K562 (cell line): ENCODE measurements around the gene IL6R. TPM values are rescaled to one million over a fixed set of nuclear protein-coding genes. Genes with fewer than 3 reads are reported as not detected.
A peak's percentile ranks its signal among the peaks of the same experiment; 100 is the strongest.

Experiments used
- ATAC-seq: fragments of 200-7000 bp; cut with Tn5 transposase; 3 replicates; pipeline ENCODE4 v1.9.1; 2020; ENCODE audit warnings: moderate library complexity
- BruUV-seq: library from RNA; stranded (reverse); fragments of 400-500 nt; replicated peaks from 2 replicates; lab custom pipeline; 2021; lab: Mats Ljungman, UMichigan
- CTCF ChIA-PET: fragments of 300-600 bp; formaldehyde crosslinking; extraction: SDS; loops from one replicate; lab custom pipeline; 2021; ENCODE audit warnings: low intra/inter-chr PET ratio; lab: Yijun Ruan, JAX
- POLR2A ChIA-PET: fragments of 300-600, 350-650 bp; sonication (Branson Sonifier 250); formaldehyde crosslinking; extraction: SDS; loops from one replicate; lab custom pipeline; 2021; ENCODE audit warnings: antibody characterized with exemption, inconsistent platforms; lab: Yijun Ruan, JAX
- DNase-seq, 4 experiments: peaks; one replicate each; pipeline versions ENCODE4 v3.0.0 to v3.0.0-alpha.2; 2011 to 2018; ENCODE audit warnings: low spot score in 3 of 4, mixed read lengths in 3 of 4; ENCODE audit errors: extremely low read depth in 1 of 4
- FAIRE-seq: peaks from 2 replicates; lab custom pipeline; 2011; peaks lifted over from hg19 to GRCh38; lab: Jason Lieb, UNC
- H2AFZ ChIP-seq: 2 replicates; pipeline ENCODE4 v1.6.0; 2011; ENCODE audit warnings: low read depth, low read length, control low read depth, inconsistent platforms
- H3K27ac ChIP-seq: fragments of 200-600 bp; 3 replicates; pipeline ENCODE4 v1.8.0; 2011; ENCODE audit warnings: low read depth, mild to moderate bottlenecking, control low read depth, inconsistent platforms, low read length, moderate library complexity, mixed read lengths; ENCODE audit errors: extremely low read depth
- H3K27me3 ChIP-seq, 2 experiments: fragments of 300-600 bp in 1 of 2; 2 replicates in 1 of 2; 3 replicates in 1 of 2; pipeline versions ENCODE4 v1.6.0 to v1.8.0; 2011; ENCODE audit warnings: inconsistent platforms in 2 of 2, low read length in 2 of 2, mild to moderate bottlenecking in 1 of 2, mixed read lengths in 1 of 2, moderate library complexity in 1 of 2; ENCODE audit not compliant: control insufficient read depth in 2 of 2, insufficient read depth in 2 of 2
- H3K36me3 ChIP-seq: fragments of 300-600 bp; 3 replicates; pipeline ENCODE4 v1.8.0; 2011; ENCODE audit warnings: mild to moderate bottlenecking, low read length, inconsistent platforms; ENCODE audit not compliant: control insufficient read depth, insufficient read depth
- H3K4me1 ChIP-seq, 2 experiments: fragments of 200-600 bp in 1 of 2; replicated peaks in 1 of 2; 2 replicates in 1 of 2; 3 replicates in 1 of 2; pipeline versions ENCODE4 v1.5.1 to v1.8.0; 2011; ENCODE audit warnings: inconsistent platforms in 2 of 2, low read length in 2 of 2, mild to moderate bottlenecking in 1 of 2, mixed read lengths in 1 of 2, moderate library complexity in 1 of 2; ENCODE audit not compliant: control insufficient read depth in 2 of 2, insufficient read depth in 2 of 2
- H3K4me2 ChIP-seq: 2 replicates; pipeline ENCODE4 v1.6.1; 2011; ENCODE audit warnings: low read length, control low read depth, inconsistent platforms, mixed read lengths; ENCODE audit not compliant: insufficient read depth
- H3K4me3 ChIP-seq: fragments of 200-600 bp; sonication (generic), shearing (Covaris generic); 2 replicates; pipeline ENCODE4 v1.5.1; 2016; ENCODE audit warnings: control low read depth, inconsistent platforms
- H3K79me2 ChIP-seq: fragments of 200-600 bp; 3 replicates; pipeline ENCODE4 v1.8.0; 2011; ENCODE audit warnings: low read length, inconsistent platforms; ENCODE audit not compliant: control insufficient read depth, insufficient read depth
- H3K9ac ChIP-seq, 2 experiments: 2 replicates each; pipeline versions ENCODE4 v1.6.0 to v1.6.1; 2011; ENCODE audit warnings: low read depth in 2 of 2, low read length in 2 of 2, control low read depth in 1 of 2, inconsistent platforms in 1 of 2, mild to moderate bottlenecking in 1 of 2, mixed read lengths in 1 of 2; ENCODE audit not compliant: insufficient read depth in 1 of 2
- H3K9me1 ChIP-seq: one replicate; pipeline ENCODE4 v1.6.0; 2011; ENCODE audit warnings: inconsistent platforms, mild to moderate bottlenecking, low read length, moderate library complexity; ENCODE audit not compliant: control insufficient read depth, insufficient read depth
- H3K9me3 ChIP-seq: replicated peaks from 2 replicates; pipeline ENCODE4 v1.5.1; 2011; ENCODE audit warnings: low read depth, low read length, inconsistent platforms; ENCODE audit not compliant: control insufficient read depth, insufficient read depth
- H4K20me1 ChIP-seq: replicated peaks from 2 replicates; pipeline ENCODE4 v1.6.1; 2011; ENCODE audit warnings: low read length, inconsistent platforms, mixed read lengths; ENCODE audit not compliant: control insufficient read depth, insufficient read depth
- CBFA2T3 ChIP-seq: fragments of 450-650 bp; IDR thresholded peaks from 2 replicates; pipeline ENCODE4 v1.6.1; 2017
- CBX8 ChIP-seq: fragments of 200-600 bp; sonication (generic); IDR thresholded peaks from 2 replicates; pipeline ENCODE4 v1.6.1; 2012; ENCODE audit warnings: borderline replicate concordance, mixed run types, low read depth, mild to moderate bottlenecking, moderate library complexity, mixed read lengths, low read length, control low read depth, inconsistent platforms; ENCODE audit not compliant: poor library complexity, severe bottlenecking; ENCODE audit errors: extremely low read depth
- FOS ChIP-seq: IDR thresholded peaks from 3 replicates; pipeline ENCODE4 v1.6.1; 2011; ENCODE audit not compliant: insufficient read length; ENCODE audit errors: extremely low read depth
- FOSL1 ChIP-seq: fragments of 200-800 bp; sonication (Bioruptor generic); conservative IDR thresholded peaks from 2 replicates; pipeline ENCODE4 v1.6.1; 2016; ENCODE audit warnings: missing genetic modification characterization, missing compliant biosample characterization
- HDAC6 ChIP-seq: IDR thresholded peaks from 2 replicates; pipeline ENCODE4 v1.6.1; 2012; ENCODE audit warnings: low read depth, mild to moderate bottlenecking, control low read depth, inconsistent platforms, low read length, moderate library complexity
- IRF9 ChIP-seq: fragments of 450-650 bp; IDR thresholded peaks from 2 replicates; pipeline ENCODE4 v1.6.1; 2016; ENCODE audit warnings: missing biosample characterization, missing genetic modification characterization
- NFIC ChIP-seq: fragments of 450-650 bp; IDR thresholded peaks from 2 replicates; pipeline ENCODE4 v1.6.1; 2017; ENCODE audit warnings: mild to moderate bottlenecking, inconsistent platforms
- SMARCE1 ChIP-seq: fragments of 450-650 bp; IDR thresholded peaks from 2 replicates; pipeline ENCODE4 v1.7.1; 2016; ENCODE audit warnings: mild to moderate bottlenecking
- TBP ChIP-seq: optimal IDR thresholded peaks from 2 replicates; pipeline ENCODE3; 2011; ENCODE audit warnings: low read depth, low read length, improper control_type of control experiment
- THRAP3 ChIP-seq: fragments of 450-650 bp; IDR thresholded peaks from 2 replicates; pipeline ENCODE4 v1.6.1; 2016; ENCODE audit warnings: mild to moderate bottlenecking, inconsistent platforms, borderline replicate concordance
- ZFX ChIP-seq: sonication (generic); formaldehyde crosslinking; IDR thresholded peaks from 2 replicates; pipeline ENCODE4 v1.8.0; 2022; ENCODE audit warnings: mild to moderate bottlenecking, missing genetic modification reagents, moderate library complexity
- ZNF174 ChIP-seq: fragments of 250-450 bp; sonication (Bioruptor Pico); IDR thresholded peaks from 2 replicates; pipeline ENCODE4 v1.4.0; 2020; ENCODE audit warnings: mild to moderate bottlenecking
- WGBS: fragments of 100-300 bp; shearing (Covaris generic); methylation state at CpG from one replicate; pipeline ENCODE4 v1.1.6; 2016; ENCODE audit warnings: low coverage, mixed read lengths; ENCODE audit not compliant: insufficient coverage; ENCODE audit errors: missing lambda C conversion rate; 5-methylcytosine and 5-hydroxymethylcytosine counted together
- in situ Hi-C: fragments of 300-500 bp; cut with MboI; formaldehyde crosslinking; loops from 4 replicates; pipeline ENCODE4 v1.15.0; 2018; ENCODE audit warnings: inconsistent platforms, mixed read lengths
- intact Hi-C: fragments of 100-400 bp; cut with micrococcal nuclease; formaldehyde crosslinking; loops from 2 replicates; pipeline ENCODE4 v1.14.2; 2022
- polyA plus RNA-seq, 8 experiments: library from polyadenylated mRNA; depleted of rRNA in 4 of 8; stranded (reverse) in 5 of 8; unstranded in 3 of 8; fragments of >200 nt; fragmentation: Nextera tagmentation in 2 of 8; fragmentation: Illumina TruSeq in 1 of 8; extraction: Ambion mirVana in 2 of 8; extraction: Trizol in 1 of 8; gene quantifications; 2 replicates each; pipeline versions ENCODE4 v1.2.1 to v1.2.3, GENCODE V29; 2011 to 2014; ENCODE audit warnings: inconsistent platforms in 1 of 8, missing spikeins in 1 of 8
- total RNA-seq, 7 experiments: library from RNA; depleted of rRNA in 6 of 7; stranded (reverse); fragments of >200 nt in 6 of 7; fragmentation: Illumina TruSeq in 2 of 7; extraction: Trizol in 2 of 7; gene quantifications; 2 replicates each; pipeline versions ENCODE4 v1.2.1 to v1.2.3, GENCODE V29; 2011 to 2021; ENCODE audit warnings: low replicate concordance in 1 of 7

IL6R gene
- total and polyA plus RNA-seq, 9 of the 15 experiments (the other 6 are each of a cell fraction or from before 2014, with no cell fraction given), result 0.05 to 1.1 (median 0.11) TPM; not detected in 2

GRCh38 chr1:154427173-154428139 is 22.3 kb downstream of the IL6R start:
- Histone ChIP-seq H3K36me3 (no peaks in the 10 kb centered on the region), H3K4me3 (no peak overlapping the region), H4K20me1 (no peaks in the 10 kb centered on the region), H3K9me3 (no peaks in the 10 kb centered on the region), H3K9ac (no peak overlapping the region), H3K4me2 (no peak overlapping the region), H3K4me1 (peaks cover 3 to 8% of the 10 kb centered on the region in 2 experiments; a peak in 3 of 5 replicates), H2AFZ (no peak overlapping the region), H3K79me2 (no peaks in the 10 kb centered on the region), H3K27me3 (peaks cover 20 to 47% of the 10 kb centered on the region in 2 experiments; a peak in 4 of 5 replicates), H3K9me1 (no peaks in the 10 kb centered on the region), H3K27ac (no peak overlapping the region)
- ATAC-seq (no peak), FAIRE-seq (no peak), DNase-seq (no peak)
- intact Hi-C loops, result no loop called here
- TF ChIP-seq TBP (no peak), NFIC (0 out of 2 replicates have a peak, but pooled peaks have one; percentile 24)
- 10% methylated on average over 8 of the region's 8 CpGs for WGBS
- ChIA-PET CTCF (no interaction called here), POLR2A (interaction anchor here (0.6 to 1.4 kb wide), 7 partner anchors 11 to 73 kb away, joined by 3 to 4 read pairs (median 3); no protein-coding TSS in a partner anchor)
- in situ Hi-C loops, result no loop called here
- BruUV-seq, result no TSS peak

GRCh38 chr1:154429118-154429517 is 24.0 kb downstream of the IL6R start:
- BruUV-seq, result no TSS peak
- DNase-seq, result no peak
- ChIA-PET POLR2A (interaction anchor here (1.4 to 2.0 kb wide), 2 partner anchors 10 to 14 kb away, joined by 4 to 8 read pairs; no protein-coding TSS in a partner anchor), CTCF (interaction anchor here (0.6 kb wide), 1 partner anchor 1946 kb away, joined by 3 read pairs; no protein-coding TSS in a partner anchor)
- no peaks in the 10 kb centered on the region for H3K36me3 ChIP-seq
- intact Hi-C loops (no loop called here), in situ Hi-C loops (no loop called here)
- H3K27me3 ChIP-seq, result peaks cover 12 to 45% of the 10 kb centered on the region in 2 experiments; a peak in 4 of 5 replicates
- WGBS, result 25% methylated on average over 15 of the region's 15 CpGs
- H3K4me3 ChIP-seq, result no peak overlapping the region
- no peak for FAIRE-seq
- H3K27ac ChIP-seq, result no peak overlapping the region
- no peaks in the 10 kb centered on the region; the same call in 1 of the 2 replicates for H4K20me1 ChIP-seq
- peak overlapping the region in 1 of 2 experiments; percentile 29; a peak in 1 of 4 replicates for H3K9ac ChIP-seq
- no peaks in the 10 kb centered on the region for H3K9me1 ChIP-seq
- H3K79me2 ChIP-seq, result no peaks in the 10 kb centered on the region
- no peak for ATAC-seq
- H3K4me1 ChIP-seq, result peaks cover 3 to 14% of the 10 kb centered on the region in 2 experiments; a peak in 3 of 5 replicates
- H3K9me3 ChIP-seq, result no peaks in the 10 kb centered on the region
- H3K4me2 ChIP-seq, result no peak overlapping the region
- no peak overlapping the region for H2AFZ ChIP-seq
- TF ChIP-seq CBFA2T3 (no peak), FOS (no peak), HDAC6 (no peak), CBX8 (no peak), FOSL1 (tag) (no peak), ZNF174 (no peak), THRAP3 (no peak), SMARCE1 (no peak), ZFX (CRISPR knock-in tag) (no peak), IRF9 (no peak)
